Measurements from ENCODE around the gene KRT84.

KRT84 gene

DNA sequence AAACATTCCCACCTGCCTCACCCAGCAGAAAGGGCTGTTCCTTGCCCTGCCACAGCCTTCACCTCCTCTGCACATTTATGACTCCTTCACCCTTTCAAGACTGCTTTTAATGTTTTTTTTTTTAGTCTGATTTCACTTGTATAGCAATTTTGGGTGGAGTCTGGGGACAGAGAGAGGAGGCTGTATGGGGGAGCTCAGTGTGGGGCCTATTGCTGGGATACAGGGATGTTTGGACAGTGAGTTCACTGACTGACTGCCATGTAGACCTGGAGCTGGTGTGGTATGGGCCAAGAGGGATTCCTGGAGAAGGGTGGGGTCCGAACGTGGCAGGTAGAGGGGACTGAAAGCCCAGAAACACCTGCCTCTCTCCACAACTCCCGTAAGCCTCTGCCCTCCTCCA, 16.2 kb downstream of the KRT84 start:
- Mint-ChIP-seq H3K4me1 (peaks cover 16% of the 10 kb centered on the region), H3K9me3 (no peaks in the 10 kb centered on the region), H3K36me3 (ENCODE audit: low read depth) (no peaks in the 10 kb centered on the region), H3K4me3 (no peak overlapping the region), H3K27me3 (ENCODE audit: low read depth, poor library complexity) (peaks cover 4% of the 10 kb centered on the region), H3K27ac (no peak overlapping the region)
- no peak for DNase-seq
- TF ChIP-seq, protein P1, sequence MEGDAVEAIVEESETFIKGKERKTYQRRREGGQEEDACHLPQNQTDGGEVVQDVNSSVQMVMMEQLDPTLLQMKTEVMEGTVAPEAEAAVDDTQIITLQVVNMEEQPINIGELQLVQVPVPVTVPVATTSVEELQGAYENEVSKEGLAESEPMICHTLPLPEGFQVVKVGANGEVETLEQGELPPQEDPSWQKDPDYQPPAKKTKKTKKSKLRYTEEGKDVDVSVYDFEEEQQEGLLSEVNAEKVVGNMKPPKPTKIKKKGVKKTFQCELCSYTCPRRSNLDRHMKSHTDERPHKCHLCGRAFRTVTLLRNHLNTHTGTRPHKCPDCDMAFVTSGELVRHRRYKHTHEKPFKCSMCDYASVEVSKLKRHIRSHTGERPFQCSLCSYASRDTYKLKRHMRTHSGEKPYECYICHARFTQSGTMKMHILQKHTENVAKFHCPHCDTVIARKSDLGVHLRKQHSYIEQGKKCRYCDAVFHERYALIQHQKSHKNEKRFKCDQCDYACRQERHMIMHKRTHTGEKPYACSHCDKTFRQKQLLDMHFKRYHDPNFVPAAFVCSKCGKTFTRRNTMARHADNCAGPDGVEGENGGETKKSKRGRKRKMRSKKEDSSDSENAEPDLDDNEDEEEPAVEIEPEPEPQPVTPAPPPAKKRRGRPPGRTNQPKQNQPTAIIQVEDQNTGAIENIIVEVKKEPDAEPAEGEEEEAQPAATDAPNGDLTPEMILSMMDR (IDR thresholded peaks at IDR 0.05), result no peak

DNA sequence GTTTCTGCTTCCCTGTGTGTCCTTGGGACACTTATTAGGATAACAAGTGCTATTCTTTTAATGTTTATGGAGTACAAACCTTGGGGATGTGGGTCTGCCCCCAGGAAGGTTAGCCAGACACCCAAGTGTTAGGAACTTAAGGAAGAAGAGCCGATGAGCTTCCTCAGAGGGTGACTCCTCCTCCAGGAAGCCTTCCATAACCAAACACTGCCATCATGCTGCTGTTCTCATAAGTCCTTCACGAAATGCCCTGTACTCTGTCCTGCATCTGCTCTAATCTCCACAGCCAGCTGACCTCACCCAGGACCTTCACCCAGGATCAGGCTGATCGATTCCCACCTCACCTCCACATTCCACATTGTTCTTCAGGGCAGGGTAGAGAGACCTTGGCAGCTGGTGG, 16.9 kb downstream of the KRT84 start:
- Mint-ChIP-seq H3K9me3 (no peaks in the 10 kb centered on the region), H3K4me1 (peaks cover 16% of the 10 kb centered on the region), H3K27me3 (ENCODE audit: low read depth, poor library complexity) (peaks cover 4% of the 10 kb centered on the region), H3K4me3 (no peak overlapping the region), H3K27ac (no peak overlapping the region), H3K36me3 (ENCODE audit: low read depth) (no peaks in the 10 kb centered on the region)
- no peak for DNase-seq
- TF ChIP-seq, protein P1 (IDR thresholded peaks at IDR 0.05), result no peak

DNA sequence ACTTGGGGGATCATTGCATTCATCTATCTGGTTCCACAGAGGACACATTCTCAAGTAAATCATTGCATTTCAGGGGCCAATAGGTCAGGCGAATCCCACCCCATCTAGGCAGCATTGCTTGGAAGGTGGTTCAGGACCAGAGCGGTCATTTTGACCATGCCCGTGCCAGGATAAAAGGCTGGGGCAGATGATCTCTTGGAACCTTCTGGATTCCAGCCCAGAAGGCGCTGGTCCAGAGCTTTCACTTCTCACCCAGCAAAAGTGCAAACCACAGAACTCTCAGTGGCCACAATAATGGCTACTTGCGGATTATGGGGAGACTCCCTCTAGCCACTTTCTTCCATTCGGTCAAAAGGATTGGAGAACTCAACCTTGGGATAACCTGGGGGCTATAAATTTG, 17.6 kb downstream of the KRT84 start:
- TF ChIP-seq, protein P1 (IDR thresholded peaks at IDR 0.05), result no peak
- DNase-seq, result no peak
- Mint-ChIP-seq H3K9me3 (no peaks in the 10 kb centered on the region), H3K36me3 (ENCODE audit: low read depth) (no peaks in the 10 kb centered on the region), H3K27ac (no peak overlapping the region), H3K4me1 (peaks cover 16% of the 10 kb centered on the region), H3K27me3 (ENCODE audit: low read depth, poor library complexity) (peaks cover 4% of the 10 kb centered on the region), H3K4me3 (no peak overlapping the region)

DNA sequence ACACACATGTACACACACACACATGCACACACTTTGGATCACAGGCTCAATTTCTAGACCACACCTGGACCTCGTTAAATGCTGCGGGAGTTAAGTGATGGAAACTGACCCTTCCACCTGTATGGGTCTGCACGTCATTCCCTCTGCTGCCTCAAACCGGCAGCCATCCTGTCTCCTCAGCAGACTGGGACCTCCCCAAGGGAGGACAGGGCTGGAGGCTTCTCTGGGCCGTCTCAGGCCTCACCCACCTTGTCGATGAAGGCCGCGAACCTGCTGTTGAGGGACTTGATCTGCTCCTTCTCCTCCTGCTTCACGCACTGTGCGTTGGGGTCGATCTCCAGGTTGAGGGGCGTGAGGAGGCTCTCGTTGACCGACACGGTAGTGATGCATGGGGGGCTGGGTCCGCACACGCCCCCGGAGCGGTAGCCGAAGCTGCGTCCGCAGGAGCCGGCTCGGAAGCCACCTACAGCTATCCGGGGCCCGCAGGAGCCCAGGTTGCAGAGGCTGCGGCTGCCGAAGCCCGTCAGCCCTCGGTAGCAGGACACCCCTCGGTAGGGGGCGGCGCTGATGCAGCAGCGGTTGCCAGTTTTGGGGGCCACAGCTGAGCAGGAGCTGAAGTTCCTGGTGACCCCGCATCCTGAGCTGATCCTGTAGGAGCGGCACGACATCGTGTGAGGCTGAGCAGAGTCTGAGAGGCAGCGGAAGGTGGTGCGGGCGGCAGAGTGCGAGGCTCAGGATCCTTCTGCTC, 18.5 kb downstream of the KRT84 start, which contains the start of gene KRT85:
KRT85 (minus strand) TSS at position 744 of the 748 bp plus-strand sequence; CDS start at position 668, 76 bp downstream.
- H3K27ac Mint-ChIP-seq, result no peak within 1 kb of the TSS
- H3K9me3 Mint-ChIP-seq, result no peaks in the 10 kb centered on the region
- no peaks in the 10 kb centered on the region for H3K36me3 Mint-ChIP-seq (ENCODE audit: low read depth)
- H3K4me1 Mint-ChIP-seq, result peaks cover 16% of the 10 kb centered on the region
- H3K27me3 Mint-ChIP-seq (ENCODE audit: low read depth, poor library complexity), result peaks cover 4% of the 10 kb centered on the region
- TF ChIP-seq, protein P1 (IDR thresholded peaks at IDR 0.05), result no peak
- no peak for DNase-seq
- H3K4me3 Mint-ChIP-seq, result no peak within 1 kb of the TSS

DNA sequence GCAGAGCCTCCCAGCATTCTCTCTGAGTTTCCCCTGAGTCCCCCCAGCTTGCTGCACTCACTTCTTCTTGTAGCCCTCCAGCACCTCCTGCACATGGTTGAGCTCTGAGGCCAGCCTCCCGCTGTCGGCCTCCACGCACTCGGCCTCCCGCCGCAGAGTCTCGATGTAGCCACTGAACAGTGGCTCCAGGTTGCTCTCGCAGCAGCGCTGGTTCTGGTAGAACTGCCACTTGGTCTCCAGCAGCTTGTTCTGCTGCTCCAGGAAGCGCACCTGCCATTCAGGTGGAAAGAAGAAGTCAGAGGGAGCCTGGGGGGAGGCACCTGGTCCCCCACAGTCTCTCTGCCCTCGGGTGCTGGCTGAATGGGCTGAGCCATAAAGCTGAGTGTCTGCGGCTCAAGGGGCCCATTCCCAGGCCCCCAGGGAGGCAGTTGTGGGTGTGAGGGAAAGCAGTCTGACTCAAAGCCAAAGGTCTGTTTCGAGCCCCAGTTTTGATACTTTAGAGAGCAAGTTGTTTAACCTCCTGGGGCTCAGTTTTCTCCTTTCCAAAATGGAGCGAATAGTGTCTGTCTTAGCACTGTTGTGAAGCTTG, 20.5 kb downstream of the KRT84 start:
- Mint-ChIP-seq H3K36me3 (ENCODE audit: low read depth) (no peaks in the 10 kb centered on the region), H3K27me3 (ENCODE audit: low read depth, poor library complexity) (peaks cover 4% of the 10 kb centered on the region)
- TF ChIP-seq, protein P1 (IDR thresholded peaks at IDR 0.05), result no peak

More for the DNA sequence above, 20.5 kb downstream of the KRT84 start:
- Mint-ChIP-seq H3K4me1 (peaks cover 5% of the 10 kb centered on the region), H3K27ac (no peak overlapping the region), H3K4me3 (no peak overlapping the region), H3K9me3 (no peaks in the 10 kb centered on the region)
- no peak for DNase-seq
